HL-60/S4 treated with phorbol 12-myristate 13-acetate at 8.2 ng/mL for 4 days and 3 days (cell line): Measurements from ENCODE around the gene FAM98C.

Experiments used
- in situ Hi-C: fragments of 300-500 bp; cut with MboI; formaldehyde crosslinking; loops from 2 replicates; pipeline ENCODE4 v1.15.0; 2022; ENCODE audit warnings: low sequenced_read_pairs

Gene FAM98C

DNA sequence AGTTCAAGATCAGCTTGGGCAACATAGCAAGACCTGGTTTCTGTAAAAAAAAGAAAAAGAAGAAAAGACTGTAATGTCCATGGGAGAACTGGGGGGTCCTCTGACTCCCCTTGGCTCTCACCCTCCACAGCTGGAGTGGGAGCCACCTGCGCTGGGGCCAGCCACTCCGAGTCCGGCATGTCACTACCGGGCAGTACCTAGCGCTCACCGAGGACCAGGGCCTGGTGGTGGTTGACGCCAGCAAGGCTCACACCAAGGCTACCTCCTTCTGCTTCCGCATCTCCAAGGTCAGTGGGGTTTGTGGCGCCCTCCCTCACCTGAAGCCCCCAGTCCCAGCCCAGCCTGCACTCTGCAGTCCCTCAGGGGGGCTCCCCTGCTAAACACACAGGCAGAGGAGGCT is 45.3 kb downstream of the FAM98C start:
- in situ Hi-C loops, result no loop called here

DNA sequence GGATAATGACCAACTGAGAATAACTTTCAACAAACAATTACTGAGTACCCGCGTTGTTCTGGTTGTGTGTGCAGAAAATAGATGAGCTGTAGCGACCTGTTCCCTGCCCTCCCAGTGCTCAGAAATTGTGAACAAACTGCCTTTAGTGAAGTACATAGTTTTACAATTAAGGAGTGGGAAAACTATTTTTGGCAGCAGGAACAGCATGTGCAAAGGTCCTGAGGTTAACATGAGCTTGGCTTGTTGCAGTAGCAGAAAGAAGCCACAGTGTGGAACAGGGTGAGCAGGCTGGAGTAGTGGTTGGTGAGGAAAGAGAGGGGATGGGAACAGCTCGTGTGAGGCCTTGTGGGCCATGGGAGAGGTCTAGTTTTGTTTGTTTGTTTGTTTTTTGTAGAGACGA is 46.6 kb downstream of the FAM98C start:
- in situ Hi-C loops, result no loop called here

DNA sequence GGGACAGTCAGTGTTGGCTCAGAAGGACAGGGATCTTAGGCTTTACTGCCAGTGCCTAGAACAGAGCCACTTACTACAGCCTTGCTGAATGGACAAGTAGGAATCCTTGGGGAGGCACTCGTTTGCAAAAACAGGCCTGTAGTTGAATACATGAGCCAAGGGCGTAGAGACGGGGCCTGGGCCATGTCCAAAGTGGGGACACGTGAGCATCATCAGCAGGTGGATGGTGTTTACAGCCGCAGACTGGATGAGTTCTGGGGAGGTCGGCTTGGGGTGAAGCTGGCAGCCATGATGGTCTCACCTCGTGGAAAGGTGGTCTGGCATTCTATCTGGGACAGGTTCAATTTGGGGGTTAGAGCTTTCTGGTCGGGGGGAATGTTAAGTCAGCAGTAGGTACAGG is 48.1 kb downstream of the FAM98C start:
- in situ Hi-C loops, result no loop called here

DNA sequence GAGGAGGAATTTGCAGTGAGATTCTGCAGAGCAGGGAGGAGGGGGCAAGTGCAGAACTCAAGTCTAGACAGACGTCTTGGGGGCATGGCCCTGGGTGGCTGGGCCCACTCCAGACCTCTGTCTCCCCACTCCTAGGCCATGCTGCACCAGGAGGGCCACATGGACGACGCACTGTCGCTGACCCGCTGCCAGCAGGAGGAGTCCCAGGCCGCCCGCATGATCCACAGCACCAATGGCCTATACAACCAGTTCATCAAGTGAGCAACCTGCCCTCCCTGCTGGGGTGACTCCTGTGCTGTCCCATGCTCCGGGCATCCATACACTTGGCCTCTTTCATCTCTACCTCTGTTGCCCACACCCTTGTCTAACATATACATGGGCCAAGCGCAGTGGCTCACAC is 48.7 kb downstream of the FAM98C start:
- in situ Hi-C loops, result no loop called here

DNA sequence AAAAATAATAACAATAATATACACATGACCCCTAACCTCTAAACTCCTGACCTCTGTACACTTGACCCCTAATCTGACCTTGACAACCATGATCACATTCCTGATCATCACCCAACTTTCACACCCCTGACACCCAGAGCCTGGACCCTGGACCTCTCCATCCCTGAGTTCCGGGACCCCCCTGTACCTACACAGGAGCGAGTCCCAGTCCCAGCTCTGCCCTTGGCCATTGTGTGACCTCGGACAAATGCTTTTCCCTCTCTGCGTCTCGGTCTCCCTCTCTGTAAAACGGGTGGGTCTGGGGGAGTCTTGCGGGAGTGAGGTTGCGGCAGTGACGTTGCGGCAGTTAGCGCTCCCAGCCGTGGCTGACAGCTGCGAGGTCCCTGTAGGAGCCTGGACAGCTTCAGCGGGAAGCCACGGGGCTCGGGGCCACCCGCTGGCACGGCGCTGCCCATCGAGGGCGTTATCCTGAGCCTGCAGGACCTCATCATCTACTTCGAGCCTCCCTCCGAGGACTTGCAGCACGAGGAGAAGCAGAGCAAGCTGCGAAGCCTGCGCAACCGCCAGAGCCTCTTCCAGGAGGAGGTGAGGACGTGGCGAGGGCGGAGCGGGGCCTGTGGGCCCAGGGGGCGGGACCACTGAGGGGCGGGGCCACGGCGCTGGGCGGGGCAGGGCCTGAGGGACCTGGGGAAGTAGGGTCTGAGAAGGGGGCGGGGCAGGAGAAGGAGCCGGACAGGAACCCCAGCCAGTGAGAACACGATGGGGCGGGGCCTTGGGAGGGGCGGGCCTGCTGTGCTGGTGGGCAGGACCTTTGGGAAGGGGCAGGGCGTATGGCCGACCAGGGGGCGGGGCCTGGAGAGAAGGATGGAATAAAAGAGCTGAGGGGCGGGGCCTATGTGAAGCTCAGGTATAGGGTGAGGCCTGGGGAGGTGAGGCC is 49.8 kb downstream of the FAM98C start:
- in situ Hi-C loops, result no loop called here

DNA sequence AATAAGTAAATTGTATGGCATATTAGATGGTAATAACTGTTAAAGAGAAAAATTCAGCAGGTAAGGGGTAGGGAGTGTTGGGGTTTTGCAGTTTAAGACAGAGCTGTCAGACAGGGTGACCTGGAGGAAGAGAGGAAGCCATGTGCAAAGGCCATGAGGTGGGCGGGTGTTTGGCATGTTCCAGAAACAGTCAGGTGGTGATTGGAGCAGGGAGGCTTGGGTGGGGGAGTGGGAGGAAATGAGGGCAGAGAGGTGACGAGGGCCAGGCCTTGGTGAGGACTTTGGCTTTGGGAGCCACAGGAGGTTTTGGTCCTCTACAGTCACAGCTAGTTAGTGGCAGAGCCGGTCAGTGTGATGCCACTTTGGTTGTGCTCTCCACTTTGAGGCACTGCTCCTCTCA is 50.7 kb downstream of the FAM98C start:
- in situ Hi-C loops, result no loop called here

DNA sequence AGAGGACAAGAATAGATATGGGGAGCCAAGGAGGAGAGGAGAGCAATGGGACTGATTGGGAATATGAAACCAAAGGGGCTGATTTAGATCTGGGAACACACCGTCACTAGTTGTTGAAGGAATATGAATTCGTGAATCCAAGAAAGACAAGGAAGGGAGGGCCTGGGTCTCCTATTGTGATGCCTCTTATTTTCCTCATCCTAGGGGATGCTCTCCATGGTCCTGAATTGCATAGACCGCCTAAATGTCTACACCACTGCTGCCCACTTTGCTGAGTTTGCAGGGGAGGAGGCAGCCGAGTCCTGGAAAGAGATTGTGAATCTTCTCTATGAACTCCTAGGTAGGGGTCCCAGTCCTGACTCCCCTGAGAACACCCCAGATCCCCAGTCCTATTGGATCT is 52.1 kb downstream of the FAM98C start:
- in situ Hi-C loops, result no loop called here

DNA sequence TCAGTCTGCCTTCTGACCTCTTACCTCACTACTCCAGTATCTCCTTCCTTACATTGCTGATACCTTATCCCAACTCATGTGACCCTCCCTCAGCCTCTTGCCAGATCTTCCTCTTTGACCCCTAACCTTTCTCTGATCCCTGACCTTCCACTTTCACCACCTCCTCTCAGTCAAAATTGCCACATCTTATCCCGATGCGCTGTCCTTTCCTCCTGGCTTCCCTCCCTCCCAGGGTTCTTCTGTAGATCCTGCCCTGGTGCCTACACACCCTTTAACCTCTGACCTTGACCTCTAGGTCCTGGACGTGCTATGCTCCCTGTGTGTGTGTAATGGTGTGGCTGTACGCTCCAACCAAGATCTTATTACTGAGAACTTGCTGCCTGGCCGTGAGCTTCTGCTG is 54.3 kb downstream of the FAM98C start:
- in situ Hi-C loops, result no loop called here

DNA sequence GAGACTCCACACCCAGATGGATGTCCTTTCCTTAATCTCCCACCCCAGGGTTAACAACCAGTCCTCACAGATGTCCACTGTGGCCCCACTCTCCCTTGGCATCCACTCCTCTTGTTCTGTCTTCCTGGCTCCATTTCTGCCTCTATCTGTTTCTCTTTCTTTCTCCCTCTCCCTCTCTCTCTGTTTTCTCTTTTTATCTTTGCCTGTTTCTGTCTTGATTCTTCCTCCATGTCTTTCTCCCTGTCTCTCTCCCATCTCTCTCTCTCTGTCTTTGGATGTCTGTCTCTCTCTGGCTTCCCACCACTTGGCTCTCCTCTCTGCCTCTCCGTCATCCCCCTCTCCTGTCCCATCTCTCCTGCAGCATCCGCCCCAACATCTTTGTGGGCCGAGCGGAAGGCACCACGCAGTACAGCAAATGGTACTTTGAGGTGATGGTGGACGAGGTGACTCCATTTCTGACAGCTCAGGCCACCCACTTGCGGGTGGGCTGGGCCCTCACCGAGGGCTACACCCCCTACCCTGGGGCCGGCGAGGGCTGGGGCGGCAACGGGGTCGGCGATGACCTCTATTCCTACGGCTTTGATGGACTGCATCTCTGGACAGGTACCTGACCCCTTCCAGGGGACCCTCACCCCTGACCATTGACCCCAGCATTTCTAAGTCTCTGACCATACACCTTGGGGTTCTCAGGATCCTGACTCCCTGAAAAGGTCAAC is 55.0 kb downstream of the FAM98C start:
- in situ Hi-C loops, result no loop called here
